HG03469 (cell line): Measurements from ENCODE around the gene MAST4.

Experiments
- ATAC-seq: cut with Tn5 transposase; IDR thresholded peaks from one replicate; pipeline ENCODE4 v1.9.1; 2021; ENCODE audit warnings: mild to moderate bottlenecking, moderate library complexity, moderate number of reproducible peaks; ENCODE audit not compliant: unreplicated experiment

MAST4 gene

GRCh38 chr5:67059744-67060490, 463.7 kb downstream of the MAST4 start:
- ATAC-seq, result no peak

DNA sequence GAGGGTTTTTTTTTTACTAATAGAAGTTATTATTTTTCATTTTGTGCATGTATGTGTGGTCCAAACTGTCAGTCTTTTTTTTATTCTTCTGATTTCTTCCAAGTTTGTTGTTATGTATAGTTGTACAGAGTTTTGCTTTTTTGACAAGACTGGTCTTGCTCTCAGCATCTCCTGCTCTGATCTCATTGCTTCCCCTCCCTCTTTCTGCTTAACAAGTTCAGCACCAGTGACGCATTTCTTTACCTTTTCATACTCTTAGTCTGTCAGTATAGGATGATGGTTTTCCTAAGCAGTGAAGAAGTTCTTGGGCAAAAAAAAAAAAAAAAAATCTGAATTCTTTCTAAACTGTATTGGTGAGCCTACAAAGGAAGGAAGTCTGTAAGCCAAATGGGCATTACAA, 465.3 kb downstream of the MAST4 start:
- no peak for ATAC-seq

- ATAC-seq, result no peak
Observed at GRCh38 chr5:67063055-67063454, 466.9 kb downstream of the MAST4 start.

GRCh38 chr5:67063791-67064190, 467.6 kb downstream of the MAST4 start:
- ATAC-seq, result no peak

GRCh38 chr5:67065237-67065636, 469.0 kb downstream of the MAST4 start:
- no peak for ATAC-seq

DNA sequence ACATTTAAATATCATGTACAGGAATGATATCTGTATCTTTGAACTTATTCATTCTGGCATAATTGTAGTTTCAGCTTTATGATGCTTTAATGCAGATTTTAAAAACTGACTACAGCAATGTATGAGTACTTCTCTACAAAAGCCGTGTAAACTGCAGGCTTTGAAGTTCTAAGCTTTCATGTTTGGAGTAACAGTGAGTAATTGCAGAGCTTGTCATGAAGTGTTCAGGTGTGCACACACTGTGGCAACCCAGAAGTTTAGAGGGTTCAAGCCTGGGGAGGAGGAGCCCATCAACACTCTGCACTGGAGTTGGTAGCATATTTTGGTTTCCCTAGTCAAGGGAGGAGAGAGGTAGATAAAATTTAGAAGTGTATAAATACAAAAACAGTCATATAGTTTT, 469.5 kb downstream of the MAST4 start:
- ATAC-seq, result no peak

GRCh38 chr5:67066815-67067214, 470.6 kb downstream of the MAST4 start:
- no peak for ATAC-seq

GRCh38 chr5:67073045-67073680, 477.0 kb downstream of the MAST4 start:
- ATAC-seq, result no peak

- no peak for ATAC-seq
Observed at GRCh38 chr5:67077296-67077695, 481.1 kb downstream of the MAST4 start.

DNA sequence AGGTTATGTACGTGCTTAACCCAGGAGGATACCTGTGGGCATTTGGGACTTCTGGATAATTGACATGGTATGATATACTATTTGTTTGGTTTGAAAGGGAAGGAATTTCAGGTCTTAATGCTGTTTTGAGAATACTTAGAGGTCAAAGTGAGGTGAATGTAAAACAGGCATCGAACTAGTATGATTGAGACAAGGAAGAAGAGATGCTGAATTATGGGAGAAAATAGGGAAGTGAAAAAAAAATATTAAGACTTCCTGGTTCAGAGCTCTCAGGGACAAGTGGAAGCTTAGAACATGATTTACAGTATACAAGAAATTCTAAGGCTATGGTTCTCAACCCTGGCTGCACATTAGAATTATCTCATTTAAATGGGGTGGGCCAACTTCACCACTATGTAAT, 485.1 kb downstream of the MAST4 start:
- no peak for ATAC-seq

GRCh38 chr5:67082941-67083340, 486.7 kb downstream of the MAST4 start:
- ATAC-seq, result no peak

GRCh38 chr5:67085616-67086015, 489.4 kb downstream of the MAST4 start:
- no peak for ATAC-seq

- ATAC-seq, result no peak
Observed at GRCh38 chr5:67089200-67089725, 493.1 kb downstream of the MAST4 start.

- no peak for ATAC-seq
Observed at GRCh38 chr5:67090040-67090439, 493.8 kb downstream of the MAST4 start.

DNA sequence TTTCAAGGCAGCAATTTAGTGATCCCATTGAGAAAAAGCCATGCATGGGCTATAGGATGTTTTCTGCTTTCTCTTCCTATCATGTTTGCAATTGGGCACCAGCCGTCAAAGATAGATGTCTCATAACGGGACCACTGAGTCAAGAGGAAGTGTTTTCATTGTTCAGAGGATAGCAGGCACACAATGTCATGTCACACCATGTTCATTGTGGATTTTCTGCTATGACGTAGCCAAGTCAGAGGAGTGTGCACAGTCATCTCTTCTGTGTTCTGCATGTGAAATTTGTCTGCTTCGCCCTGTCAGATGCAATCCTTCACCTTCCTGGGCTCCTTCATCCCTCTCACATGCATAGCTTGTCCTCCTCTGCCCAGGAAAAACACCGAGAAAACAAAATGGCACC, 494.4 kb downstream of the MAST4 start:
- no peak for ATAC-seq

GRCh38 chr5:67092535-67092934, 496.3 kb downstream of the MAST4 start:
- no peak for ATAC-seq

- no peak for ATAC-seq
Observed at GRCh38 chr5:67093279-67093678, 497.1 kb downstream of the MAST4 start.

GRCh38 chr5:67094476-67095300, 498.5 kb downstream of the MAST4 start:
- ATAC-seq, result no peak

- ATAC-seq, result no peak
Observed at GRCh38 chr5:67095346-67096171, 499.4 kb downstream of the MAST4 start.

GRCh38 chr5:67098656-67099055, 502.5 kb downstream of the MAST4 start:
- ATAC-seq, result no peak

GRCh38 chr5:67100301-67100700, 504.1 kb downstream of the MAST4 start:
- no peak for ATAC-seq
